WTC11 (cell line): ENCODE measurements around the gene MXRA8. TPM values are rescaled to one million over a fixed set of nuclear protein-coding genes. Genes with fewer than 3 reads are reported as not detected.
A peak's percentile ranks its signal among the peaks of the same experiment; 100 is the strongest.

Experiments used
- AR ChIP-seq: fragments of 250-450 bp; sonication (Bioruptor Pico); IDR thresholded peaks from 2 replicates; pipeline ENCODE4 v1.9.0; 2021; ENCODE audit warnings: mild to moderate bottlenecking
- CBFB ChIP-seq: sonication (generic); formaldehyde crosslinking; IDR thresholded peaks from 2 replicates; pipeline ENCODE4 v1.8.1; 2022; ENCODE audit warnings: mild to moderate bottlenecking, low read depth, missing genetic modification reagents
- CDX4 ChIP-seq: fragments of 250-450 bp; sonication (Bioruptor Pico); IDR thresholded peaks from 2 replicates; pipeline ENCODE4 v1.9.0; 2021; ENCODE audit warnings: moderate library complexity, mild to moderate bottlenecking, inconsistent platforms, borderline replicate concordance
- ETV6 ChIP-seq: sonication (generic); formaldehyde crosslinking; IDR thresholded peaks from 2 replicates; pipeline ENCODE4 v1.8.1; 2022; ENCODE audit warnings: mild to moderate bottlenecking, missing genetic modification reagents
- GRHL2 ChIP-seq: fragments of 250-450 bp; sonication (Bioruptor Pico); IDR thresholded peaks from 2 replicates; pipeline ENCODE4 v1.8.0; 2022; ENCODE audit warnings: mild to moderate bottlenecking, moderate library complexity; ENCODE audit not compliant: insufficient replicate concordance, severe bottlenecking
- JUN ChIP-seq: sonication (generic); formaldehyde crosslinking; IDR thresholded peaks from 2 replicates; pipeline ENCODE4 v1.8.0; 2023; ENCODE audit warnings: mild to moderate bottlenecking, missing genetic modification reagents
- NR3C1 ChIP-seq: sonication (generic); formaldehyde crosslinking; conservative IDR thresholded peaks from 2 replicates; pipeline ENCODE4 v1.8.1; 2023; ENCODE audit warnings: low read depth, mild to moderate bottlenecking, missing genetic modification reagents
- OVOL2 ChIP-seq: fragments of 250-450 bp; sonication (Bioruptor Pico); IDR thresholded peaks from 2 replicates; pipeline ENCODE4 v1.9.0; 2021; ENCODE audit warnings: mild to moderate bottlenecking, borderline replicate concordance
- RELA ChIP-seq: sonication (generic); formaldehyde crosslinking; IDR thresholded peaks from 2 replicates; pipeline ENCODE4 v1.8.1; 2022; ENCODE audit warnings: missing genetic modification reagents, mild to moderate bottlenecking, borderline replicate concordance
- SMAD4 ChIP-seq: sonication (generic); formaldehyde crosslinking; IDR thresholded peaks from 2 replicates; pipeline ENCODE4 v1.8.0; 2022; ENCODE audit warnings: mild to moderate bottlenecking, missing genetic modification reagents
- STAT6 ChIP-seq: sonication (generic); formaldehyde crosslinking; conservative IDR thresholded peaks from 2 replicates; pipeline ENCODE4 v1.8.1; 2023; ENCODE audit warnings: mild to moderate bottlenecking, low read depth, missing genetic modification reagents, moderate library complexity
- TP53 ChIP-seq: sonication (generic); formaldehyde crosslinking; IDR thresholded peaks from 2 replicates; pipeline ENCODE4 v1.8.1; 2023; ENCODE audit warnings: mild to moderate bottlenecking, missing genetic modification reagents
- ZNF317 ChIP-seq: sonication (generic); formaldehyde crosslinking; IDR thresholded peaks from 2 replicates; pipeline ENCODE4 v1.8.1; 2023; ENCODE audit warnings: low read depth, mild to moderate bottlenecking, moderate library complexity, missing genetic modification reagents, borderline replicate concordance
- ZNF423 ChIP-seq: fragments of 250-450 bp; sonication (Bioruptor Pico); IDR thresholded peaks from 2 replicates; pipeline ENCODE4 v2.1.2; 2022; ENCODE audit warnings: mild to moderate bottlenecking, moderate library complexity
- ZNF425 ChIP-seq: fragments of 250-450 bp; sonication (Bioruptor Pico); conservative IDR thresholded peaks from 2 replicates; pipeline ENCODE4 v1.9.0; 2021; ENCODE audit warnings: mild to moderate bottlenecking
- ZNF512 ChIP-seq: sonication (generic); formaldehyde crosslinking; IDR thresholded peaks from 2 replicates; pipeline ENCODE4 v1.8.1; 2022; ENCODE audit warnings: missing genetic modification reagents, borderline replicate concordance
- ZNF671 ChIP-seq: fragments of 250-450 bp; sonication (Bioruptor Pico); IDR thresholded peaks from 2 replicates; pipeline ENCODE4 v1.8.0; 2021; ENCODE audit warnings: mild to moderate bottlenecking
- total RNA-seq: library from RNA; stranded (reverse); gene quantifications from 3 replicates; pipeline ENCODE4 v1.2.3, GENCODE V29; 2021
- TF ChIP-seq, protein P1 (sequence below): fragments of 250-450 bp; sonication (Bioruptor Pico); IDR thresholded peaks from 2 replicates; pipeline ENCODE4 v1.9.0; 2021; ENCODE audit warnings: mild to moderate bottlenecking
- TF ChIP-seq, protein P2 (sequence below): sonication (generic); formaldehyde crosslinking; IDR thresholded peaks from 2 replicates; pipeline ENCODE4 v1.8.1; 2022; ENCODE audit warnings: mild to moderate bottlenecking, missing genetic modification reagents, moderate library complexity, borderline replicate concordance
- TF ChIP-seq, protein P3 (sequence below): sonication (generic); formaldehyde crosslinking; IDR thresholded peaks from 2 replicates; pipeline ENCODE4 v1.8.1; 2022; ENCODE audit warnings: low read depth, mild to moderate bottlenecking, moderate library complexity, missing genetic modification reagents, borderline replicate concordance
- TF ChIP-seq, protein P4 (sequence below): fragments of 250-450 bp; sonication (Bioruptor Pico); IDR thresholded peaks from 2 replicates; pipeline ENCODE4 v2.1.2; 2022; ENCODE audit warnings: mild to moderate bottlenecking, moderate library complexity

Gene MXRA8
- total RNA-seq, 1 experiment from 2014 or later, result 6.7 TPM

DNA sequence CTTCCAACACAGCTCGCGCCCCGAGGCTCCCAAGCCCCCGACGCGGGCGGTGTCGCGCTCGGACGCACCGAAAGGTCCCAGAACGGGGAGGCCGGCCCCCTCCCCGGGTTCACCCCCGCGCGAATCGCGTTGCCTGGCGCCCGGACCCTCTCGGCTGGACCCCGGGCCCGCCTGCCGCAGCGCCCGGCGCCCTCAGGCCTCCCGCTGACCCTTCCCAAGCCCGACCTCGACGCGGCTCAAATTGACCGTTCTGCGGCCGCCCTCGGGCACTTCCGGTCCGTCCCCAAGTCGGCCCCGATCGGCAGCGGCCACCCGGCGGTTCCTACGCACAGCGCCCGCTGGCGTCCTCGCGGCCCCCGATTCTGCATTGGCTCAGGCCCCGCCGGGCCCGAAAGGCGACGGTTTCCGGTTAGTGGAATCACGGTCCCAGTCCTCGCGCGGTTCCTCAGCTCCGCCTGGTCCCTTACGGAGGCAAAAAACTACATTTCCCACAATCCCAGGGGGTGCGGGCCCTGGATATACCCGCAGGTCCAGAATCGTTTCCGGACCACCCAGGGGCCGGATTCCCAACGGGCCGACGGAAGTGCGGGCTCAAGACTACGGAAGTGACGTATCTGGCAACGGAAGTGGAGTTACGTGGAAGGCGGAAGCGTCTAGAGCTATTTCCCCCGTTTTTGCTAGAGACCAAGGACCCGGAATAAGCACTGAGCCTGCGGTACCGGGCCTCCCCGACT lies 16.7 kb upstream of the MXRA8 start, which contains the start of gene AURKAIP1 (continued):
- TF ChIP-seq OVOL2 (CRISPR knock-in tag) (no peak), ZNF423 (CRISPR knock-in tag) (no peak), CBFB (no peak), AR (CRISPR knock-in tag) (no peak), RELA (CRISPR knock-in tag) (peak; percentile 14; the same call in 1 of the 2 replicates), ZNF317 (CRISPR knock-in tag) (0 out of 2 replicates have a peak, but pooled peaks have one; percentile 27), ETV6 (CRISPR knock-in tag) (peak; percentile 86), ZNF425 (CRISPR knock-in tag) (no peak), NR3C1 (CRISPR knock-in tag) (no peak), GRHL2 (CRISPR knock-in tag) (no peak), SMAD4 (CRISPR knock-in tag) (no peak; the same call in 1 of the 2 replicates), ZNF671 (CRISPR knock-in tag) (no peak), STAT6 (no peak), TP53 (no peak), JUN (CRISPR knock-in tag) (peak; percentile 59; the same call in 1 of the 2 replicates), CDX4 (CRISPR knock-in tag) (no peak), ZNF512 (CRISPR knock-in tag) (no peak)
- TF ChIP-seq, protein P1, sequence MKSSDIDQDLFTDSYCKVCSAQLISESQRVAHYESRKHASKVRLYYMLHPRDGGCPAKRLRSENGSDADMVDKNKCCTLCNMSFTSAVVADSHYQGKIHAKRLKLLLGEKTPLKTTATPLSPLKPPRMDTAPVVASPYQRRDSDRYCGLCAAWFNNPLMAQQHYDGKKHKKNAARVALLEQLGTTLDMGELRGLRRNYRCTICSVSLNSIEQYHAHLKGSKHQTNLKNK (CRISPR knock-in tag), result no peak
- TF ChIP-seq, protein P2, sequence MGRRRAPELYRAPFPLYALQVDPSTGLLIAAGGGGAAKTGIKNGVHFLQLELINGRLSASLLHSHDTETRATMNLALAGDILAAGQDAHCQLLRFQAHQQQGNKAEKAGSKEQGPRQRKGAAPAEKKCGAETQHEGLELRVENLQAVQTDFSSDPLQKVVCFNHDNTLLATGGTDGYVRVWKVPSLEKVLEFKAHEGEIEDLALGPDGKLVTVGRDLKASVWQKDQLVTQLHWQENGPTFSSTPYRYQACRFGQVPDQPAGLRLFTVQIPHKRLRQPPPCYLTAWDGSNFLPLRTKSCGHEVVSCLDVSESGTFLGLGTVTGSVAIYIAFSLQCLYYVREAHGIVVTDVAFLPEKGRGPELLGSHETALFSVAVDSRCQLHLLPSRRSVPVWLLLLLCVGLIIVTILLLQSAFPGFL (CRISPR knock-in tag), result peak; percentile 17; the same call in 1 of the 2 replicates
- TF ChIP-seq, protein P3, sequence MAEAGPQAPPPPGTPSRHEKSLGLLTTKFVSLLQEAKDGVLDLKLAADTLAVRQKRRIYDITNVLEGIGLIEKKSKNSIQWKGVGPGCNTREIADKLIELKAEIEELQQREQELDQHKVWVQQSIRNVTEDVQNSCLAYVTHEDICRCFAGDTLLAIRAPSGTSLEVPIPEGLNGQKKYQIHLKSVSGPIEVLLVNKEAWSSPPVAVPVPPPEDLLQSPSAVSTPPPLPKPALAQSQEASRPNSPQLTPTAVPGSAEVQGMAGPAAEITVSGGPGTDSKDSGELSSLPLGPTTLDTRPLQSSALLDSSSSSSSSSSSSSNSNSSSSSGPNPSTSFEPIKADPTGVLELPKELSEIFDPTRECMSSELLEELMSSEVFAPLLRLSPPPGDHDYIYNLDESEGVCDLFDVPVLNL (CRISPR knock-in tag), result no peak; the same call in 1 of the 2 replicates
- TF ChIP-seq, protein P4, sequence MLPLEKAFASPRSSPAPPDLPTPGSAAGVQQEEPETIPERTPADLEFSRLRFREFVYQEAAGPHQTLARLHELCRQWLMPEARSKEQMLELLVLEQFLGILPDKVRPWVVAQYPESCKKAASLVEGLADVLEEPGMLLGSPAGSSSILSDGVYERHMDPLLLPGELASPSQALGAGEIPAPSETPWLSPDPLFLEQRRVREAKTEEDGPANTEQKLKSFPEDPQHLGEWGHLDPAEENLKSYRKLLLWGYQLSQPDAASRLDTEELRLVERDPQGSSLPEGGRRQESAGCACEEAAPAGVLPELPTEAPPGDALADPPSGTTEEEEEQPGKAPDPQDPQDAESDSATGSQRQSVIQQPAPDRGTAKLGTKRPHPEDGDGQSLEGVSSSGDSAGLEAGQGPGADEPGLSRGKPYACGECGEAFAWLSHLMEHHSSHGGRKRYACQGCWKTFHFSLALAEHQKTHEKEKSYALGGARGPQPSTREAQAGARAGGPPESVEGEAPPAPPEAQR (CRISPR knock-in tag), result no peak
